Keratinocyte (primary cell): Measurements from ENCODE around the gene HNF4A. TPM values are rescaled to one million over a fixed set of nuclear protein-coding genes. Genes with fewer than 3 reads are reported as not detected.

ENCODE experiments used
- DNase-seq: peaks from one replicate; pipeline ENCODE4 v3.0.0-alpha.2; 2011; ENCODE audit warnings: low read depth, missing footprints, low spot score
- FAIRE-seq: peaks from 2 replicates; lab custom pipeline; 2011; peaks lifted over from hg19 to GRCh38; lab: Jason Lieb, UNC
- H2AFZ ChIP-seq: 2 replicates; pipeline ENCODE4 v1.6.0; 2012; ENCODE audit warnings: low read length, control low read depth, inconsistent platforms; ENCODE audit not compliant: control insufficient read depth
- H3K27ac ChIP-seq: 2 replicates; pipeline ENCODE4 v1.5.1; 2011; ENCODE audit warnings: low read length; ENCODE audit not compliant: control insufficient read depth, insufficient read depth
- H3K27me3 ChIP-seq: 3 replicates; pipeline ENCODE4 v1.6.0; 2011; ENCODE audit warnings: low read length; ENCODE audit not compliant: control insufficient read depth, insufficient read depth; ENCODE audit errors: extremely low read depth
- H3K36me3 ChIP-seq, 2 experiments: 2 replicates in 1 of 2; 3 replicates in 1 of 2; pipeline ENCODE4 v1.5.1; 2011; ENCODE audit warnings: low read length in 2 of 2, mild to moderate bottlenecking in 1 of 2; ENCODE audit not compliant: control insufficient read depth in 2 of 2, insufficient read depth in 2 of 2; ENCODE audit errors: extremely low read depth in 1 of 2
- H3K4me1 ChIP-seq: 3 replicates; pipeline ENCODE4 v1.5.1; 2011; ENCODE audit warnings: low read length; ENCODE audit not compliant: control insufficient read depth, insufficient read depth; ENCODE audit errors: extremely low read depth
- H3K4me2 ChIP-seq: 3 replicates; pipeline ENCODE4 v1.6.0; 2011; ENCODE audit warnings: low read depth, low read length; ENCODE audit not compliant: control insufficient read depth, insufficient read depth; ENCODE audit errors: extremely low read depth
- H3K4me3 ChIP-seq, 3 experiments: fragments of 200-600 bp in 1 of 3; sonication (generic) in 1 of 3; 2 replicates in 2 of 3; 3 replicates in 1 of 3; pipeline ENCODE4 v1.5.1; 2011 to 2016; ENCODE audit warnings: low read length in 3 of 3, mild to moderate bottlenecking in 3 of 3, control low read depth in 2 of 3, inconsistent platforms in 1 of 3, low read depth in 1 of 3, mixed read lengths in 1 of 3, mixed run types in 1 of 3, moderate library complexity in 1 of 3; ENCODE audit not compliant: control insufficient read depth in 2 of 3, insufficient read depth in 2 of 3; ENCODE audit errors: extremely low read depth in 1 of 3
- H3K79me2 ChIP-seq: 2 replicates; pipeline ENCODE4 v1.6.0; 2012; ENCODE audit warnings: low read length; ENCODE audit not compliant: control insufficient read depth, insufficient read depth
- H3K9ac ChIP-seq: 3 replicates; pipeline ENCODE4 v1.6.0; 2011; ENCODE audit warnings: low read length; ENCODE audit not compliant: control insufficient read depth, insufficient read depth; ENCODE audit errors: extremely low read depth
- H3K9me1 ChIP-seq: 3 replicates; pipeline ENCODE4 v1.6.0; 2011; ENCODE audit warnings: low read length; ENCODE audit not compliant: control insufficient read depth, insufficient read depth; ENCODE audit errors: extremely low read depth
- H3K9me3 ChIP-seq: 2 replicates; pipeline ENCODE4 v1.5.1; 2012; ENCODE audit warnings: low read depth, low read length; ENCODE audit not compliant: control insufficient read depth
- H4K20me1 ChIP-seq: 3 replicates; pipeline ENCODE4 v1.6.0; 2011; ENCODE audit warnings: low read length; ENCODE audit not compliant: control insufficient read depth, insufficient read depth; ENCODE audit errors: extremely low read depth
- EZH2 ChIP-seq: IDR thresholded peaks from one replicate; pipeline ENCODE4 v1.6.1; 2012; ENCODE audit warnings: inconsistent platforms, mild to moderate bottlenecking, low read length, moderate library complexity
- dilution Hi-C: fragments of 300-500 bp; cut with MboI; formaldehyde crosslinking; loops from one replicate; pipeline ENCODE4 v1.7.0; 2020; ENCODE audit warnings: low sequenced_read_pairs; ENCODE audit not compliant: extremely low pct_ligation_motif_present
- polyA plus RNA-seq, 5 experiments: library from polyadenylated mRNA; depleted of rRNA in 3 of 5; stranded (reverse) in 3 of 5; stranded (forward) in 1 of 5; unstranded in 1 of 5; fragments of >200 nt; gene quantifications; 1 replicate in 1 of 5; 2 replicates in 3 of 5; 3 replicates in 1 of 5; pipeline versions ENCODE4 v1.2.1 to v1.2.3, GENCODE V29; 2011 to 2012; ENCODE audit warnings: missing spikeins in 2 of 5, low read depth in 1 of 5, low replicate concordance in 1 of 5
- TF ChIP-seq, protein P1 (sequence below), 3 experiments: IDR thresholded peaks in 1 of 3; conservative IDR thresholded peaks in 1 of 3; optimal IDR thresholded peaks in 1 of 3; 2 replicates in 2 of 3; 3 replicates in 1 of 3; pipeline versions ENCODE3 to v1.5.1; 2011; ENCODE audit warnings: low read length in 3 of 3, mild to moderate bottlenecking in 3 of 3, moderate library complexity in 2 of 3, control low read depth in 1 of 3, inconsistent platforms in 1 of 3; ENCODE audit not compliant: insufficient read depth in 2 of 3; ENCODE audit errors: extremely low read depth in 1 of 3

Gene HNF4A
- polyA plus RNA-seq, 1 donor (not counting 4 experiments of a cell fraction or from before 2014, with no cell fraction given) = not detected

- Histone ChIP-seq H3K9ac (no peak overlapping the region), H3K27ac (no peak overlapping the region), H3K9me1 (no peaks in the 10 kb centered on the region), H3K9me3 (no peaks in the 10 kb centered on the region), H3K4me3 (no peak overlapping the region), H2AFZ (no peak overlapping the region), H3K36me3 (no peaks in the 10 kb centered on the region), H3K4me2 (no peak overlapping the region), H4K20me1 (no peaks in the 10 kb centered on the region), H3K79me2 (no peaks in the 10 kb centered on the region), H3K27me3 (no peaks in the 10 kb centered on the region), H3K4me1 (no peaks in the 10 kb centered on the region)
- TF ChIP-seq, protein P1, sequence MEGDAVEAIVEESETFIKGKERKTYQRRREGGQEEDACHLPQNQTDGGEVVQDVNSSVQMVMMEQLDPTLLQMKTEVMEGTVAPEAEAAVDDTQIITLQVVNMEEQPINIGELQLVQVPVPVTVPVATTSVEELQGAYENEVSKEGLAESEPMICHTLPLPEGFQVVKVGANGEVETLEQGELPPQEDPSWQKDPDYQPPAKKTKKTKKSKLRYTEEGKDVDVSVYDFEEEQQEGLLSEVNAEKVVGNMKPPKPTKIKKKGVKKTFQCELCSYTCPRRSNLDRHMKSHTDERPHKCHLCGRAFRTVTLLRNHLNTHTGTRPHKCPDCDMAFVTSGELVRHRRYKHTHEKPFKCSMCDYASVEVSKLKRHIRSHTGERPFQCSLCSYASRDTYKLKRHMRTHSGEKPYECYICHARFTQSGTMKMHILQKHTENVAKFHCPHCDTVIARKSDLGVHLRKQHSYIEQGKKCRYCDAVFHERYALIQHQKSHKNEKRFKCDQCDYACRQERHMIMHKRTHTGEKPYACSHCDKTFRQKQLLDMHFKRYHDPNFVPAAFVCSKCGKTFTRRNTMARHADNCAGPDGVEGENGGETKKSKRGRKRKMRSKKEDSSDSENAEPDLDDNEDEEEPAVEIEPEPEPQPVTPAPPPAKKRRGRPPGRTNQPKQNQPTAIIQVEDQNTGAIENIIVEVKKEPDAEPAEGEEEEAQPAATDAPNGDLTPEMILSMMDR (optimal IDR thresholded peaks at IDR 0.05 in 1 of 3, IDR thresholded peaks at IDR 0.05 in 1 of 3, conservative IDR thresholded peaks at IDR 0.05 in 1 of 3; ENCODE audit: extremely low read depth in 1 of 3, insufficient read depth in 2 of 3, low read length in 3 of 3) = no peak
- no peak for TF ChIP-seq EZH2
- DNase-seq (no peak), FAIRE-seq (no peak)
- dilution Hi-C loops = loop anchor here (10.0 kb wide), 1 partner anchor 56 kb away; no protein-coding TSS in a partner anchor
Observed at GRCh38 chr20:44328428-44328827, 27.1 kb upstream of the HNF4A start.

DNA sequence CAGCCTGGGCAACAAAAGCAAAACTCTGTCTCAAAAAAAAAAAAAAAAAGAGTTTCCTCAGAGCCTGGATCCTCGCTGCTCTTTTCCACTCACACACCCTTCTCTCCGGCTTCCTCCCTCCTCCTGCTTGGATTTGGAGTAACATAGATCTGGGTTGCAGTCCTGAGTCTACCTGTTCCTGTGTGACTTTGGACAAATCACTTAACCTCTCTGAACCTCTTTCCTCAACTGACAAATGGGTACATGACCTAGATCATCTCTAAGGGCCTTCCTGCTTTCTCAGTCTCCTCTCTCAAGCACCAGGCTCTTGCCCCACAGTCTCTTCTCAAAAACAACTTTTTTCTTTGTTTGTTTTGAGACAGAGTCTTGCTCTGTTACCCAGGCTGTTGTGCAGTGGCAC, 24.3 kb upstream of the HNF4A start:
- FAIRE-seq = no peak
- no peak overlapping the region for H3K4me3 ChIP-seq
- H3K9ac ChIP-seq = no peak overlapping the region
- H4K20me1 ChIP-seq = no peaks in the 10 kb centered on the region
- dilution Hi-C loops = no loop called here
- no peak overlapping the region for H3K27ac ChIP-seq
- no peak overlapping the region for H3K4me2 ChIP-seq
- TF ChIP-seq, protein P1 (optimal IDR thresholded peaks at IDR 0.05 in 1 of 3, IDR thresholded peaks at IDR 0.05 in 1 of 3, conservative IDR thresholded peaks at IDR 0.05 in 1 of 3; ENCODE audit: extremely low read depth in 1 of 3, insufficient read depth in 2 of 3, low read length in 3 of 3) = no peak
- no peak for TF ChIP-seq EZH2
- H3K27me3 ChIP-seq = peaks cover 4% of the 10 kb centered on the region
- no peak overlapping the region for H2AFZ ChIP-seq
- no peaks in the 10 kb centered on the region for H3K79me2 ChIP-seq
- no peaks in the 10 kb centered on the region for H3K9me3 ChIP-seq
- no peak for DNase-seq
- H3K4me1 ChIP-seq = no peaks in the 10 kb centered on the region
- no peaks in the 10 kb centered on the region for H3K36me3 ChIP-seq
- no peaks in the 10 kb centered on the region for H3K9me1 ChIP-seq
